ENCODE results near the gene FAM221A.

Gene FAM221A

GRCh38 chr7:23661385-23661784 lies 18.6 kb upstream of the FAM221A start:
- no peak for TF ChIP-seq CTCF (IDR thresholded peaks at IDR 0.05)

- no peak for TF ChIP-seq CTCF (IDR thresholded peaks at IDR 0.05)
Measured at GRCh38 chr7:23662124-23662983, 17.6 kb upstream of the FAM221A start.

GRCh38 chr7:23662984-23663313 lies 17.1 kb upstream of the FAM221A start:
- TF ChIP-seq CTCF (IDR thresholded peaks at IDR 0.05): no peak

- no peak for TF ChIP-seq CTCF (IDR thresholded peaks at IDR 0.05)
Measured at GRCh38 chr7:23664122-23664521, 15.9 kb upstream of the FAM221A start.

GRCh38 chr7:23672033-23672432 lies 8.0 kb upstream of the FAM221A start:
- no peak for TF ChIP-seq CTCF (IDR thresholded peaks at IDR 0.05)

GRCh38 chr7:23680414-23681405 lies 711 bp downstream of the FAM221A start:
- TF ChIP-seq CTCF (IDR thresholded peaks at IDR 0.05): no peak

GRCh38 chr7:23685731-23686130 lies 5.7 kb downstream of the FAM221A start:
- no peak for TF ChIP-seq CTCF (IDR thresholded peaks at IDR 0.05)
